MCF 10A (cell line): Measurements from ENCODE around the gene HCFC1. TPM values are rescaled to one million over a fixed set of nuclear protein-coding genes. Genes with fewer than 3 reads are reported as not detected.

Source experiments
- BruUV-seq: library from RNA; stranded (reverse); fragments of 400-500 nt; replicated peaks from 2 replicates; lab custom pipeline; 2021; lab: Mats Ljungman, UMichigan
- CTCF ChIA-PET: fragments of 300-600 bp; sonication (Branson Sonifier 250); formaldehyde crosslinking; extraction: SDS; loops from one replicate; lab custom pipeline; 2021; ENCODE audit warnings: antibody characterized with exemption, inconsistent platforms; lab: Yijun Ruan, JAX
- POLR2A ChIA-PET: fragments of 300-600, 350-650 bp; sonication (Branson Sonifier 250); formaldehyde crosslinking; extraction: SDS; loops from one replicate; lab custom pipeline; 2020; ENCODE audit warnings: antibody characterized with exemption, inconsistent platforms; lab: Yijun Ruan, JAX
- DNase-seq: peaks from one replicate; pipeline ENCODE4 v3.0.0-alpha.2; 2018; ENCODE audit not compliant: unreplicated experiment
- H3K27ac Mint-ChIP-seq: one replicate; pipeline ENCODE4 v1.8.0; 2022; ENCODE audit warnings: mild to moderate bottlenecking, low read depth, mixed read lengths; ENCODE audit not compliant: unreplicated experiment
- H3K27me3 Mint-ChIP-seq: one replicate; pipeline ENCODE4 v1.8.0; 2022; ENCODE audit warnings: mixed read lengths; ENCODE audit not compliant: insufficient read depth, unreplicated experiment
- H3K36me3 Mint-ChIP-seq: one replicate; pipeline ENCODE4 v1.8.0; 2022; ENCODE audit warnings: mild to moderate bottlenecking, moderate library complexity, mixed read lengths; ENCODE audit not compliant: insufficient read depth, unreplicated experiment
- H3K4me1 Mint-ChIP-seq: one replicate; pipeline ENCODE4 v1.8.0; 2022; ENCODE audit warnings: mixed read lengths; ENCODE audit not compliant: insufficient read depth, unreplicated experiment
- H3K4me3 Mint-ChIP-seq: one replicate; pipeline ENCODE4 v1.8.0; 2022; ENCODE audit warnings: mild to moderate bottlenecking, moderate library complexity, mixed read lengths; ENCODE audit not compliant: unreplicated experiment
- H3K9me3 Mint-ChIP-seq: one replicate; pipeline ENCODE4 v1.8.0; 2022; ENCODE audit warnings: mixed read lengths; ENCODE audit not compliant: unreplicated experiment
- CTCF ChIP-seq: fragments of 200-600 bp; IDR thresholded peaks from one replicate; pipeline ENCODE4 v1.8.0; 2022; ENCODE audit warnings: antibody characterized with exemption, mild to moderate bottlenecking; ENCODE audit not compliant: unreplicated experiment
- intact Hi-C: fragments of 100-400 bp; cut with micrococcal nuclease; formaldehyde crosslinking; loops from 2 replicates; pipeline ENCODE4 v1.14.1; 2022
- total RNA-seq: library from RNA; stranded (reverse); gene quantifications from 2 replicates; pipeline ENCODE4 v1.2.3, GENCODE V29; 2022

The HCFC1 gene
- total RNA-seq, 1 experiment from 2014 or later: 44.5 TPM

- Mint-ChIP-seq H3K36me3 (peaks cover 10% of the 10 kb centered on the region), H3K27ac (no peak overlapping the region), H3K4me3 (peak overlapping the region; percentile 76), H3K4me1 (no peaks in the 10 kb centered on the region), H3K9me3 (no peaks in the 10 kb centered on the region), H3K27me3 (peaks cover 24% of the 10 kb centered on the region)
- DNase-seq: no peak
- ChIA-PET POLR2A (interaction anchor here (1.2 kb wide), 1 partner anchor 476 kb away, joined by 3 read pairs; no protein-coding TSS in a partner anchor), CTCF (interaction anchor here (0.6 to 3.9 kb wide), 4 partner anchors 11 to 975 kb away, joined by 3 to 17 read pairs (median 6); no protein-coding TSS in a partner anchor)
- intact Hi-C loops: no loop called here
- TF ChIP-seq CTCF: no peak
- TSS peak; percentile 42 for BruUV-seq
These were observed 37.4 kb downstream of the HCFC1 start for GRCh38 chrX:153934148-153934761.

- POLR2A ChIA-PET: no interaction called here
- no TSS peak for BruUV-seq
- peaks cover 19% of the 10 kb centered on the region for H3K27me3 Mint-ChIP-seq
- peaks cover 10% of the 10 kb centered on the region for H3K36me3 Mint-ChIP-seq
- DNase-seq: no peak
- H3K4me1 Mint-ChIP-seq: no peaks in the 10 kb centered on the region
- no peaks in the 10 kb centered on the region for H3K9me3 Mint-ChIP-seq
- TF ChIP-seq CTCF: no peak
- peak overlapping the region; percentile 76 for H3K4me3 Mint-ChIP-seq
- H3K27ac Mint-ChIP-seq: no peak overlapping the region
- CTCF ChIA-PET: interaction anchor here (0.6 to 3.9 kb wide), 3 partner anchors 11 to 975 kb away, joined by 3 to 17 read pairs (median 10); no protein-coding TSS in a partner anchor
- intact Hi-C loops: no loop called here
These were observed 37.9 kb downstream of the HCFC1 start for GRCh38 chrX:153933748-153934147.

GRCh38 chrX:153932220-153932915 lies 39.2 kb downstream of the HCFC1 start:
- ChIA-PET POLR2A (no interaction called here), CTCF (interaction anchor here (0.6 to 3.9 kb wide), 5 partner anchors 9 to 708 kb away, joined by 3 to 17 read pairs (median 5); no protein-coding TSS in a partner anchor)
- Mint-ChIP-seq H3K36me3 (peaks cover 10% of the 10 kb centered on the region), H3K27ac (no peak overlapping the region), H3K4me3 (no peak overlapping the region), H3K9me3 (no peaks in the 10 kb centered on the region), H3K4me1 (no peaks in the 10 kb centered on the region), H3K27me3 (peaks cover 11% of the 10 kb centered on the region)
- intact Hi-C loops: no loop called here
- TF ChIP-seq CTCF: no peak
- no TSS peak for BruUV-seq
- DNase-seq: no peak

GRCh38 chrX:153931748-153932147 lies 39.9 kb downstream of the HCFC1 start:
- Mint-ChIP-seq H3K9me3 (no peaks in the 10 kb centered on the region), H3K27me3 (peaks cover 7% of the 10 kb centered on the region), H3K4me3 (no peak overlapping the region), H3K36me3 (peaks cover 10% of the 10 kb centered on the region), H3K27ac (no peak overlapping the region), H3K4me1 (no peaks in the 10 kb centered on the region)
- intact Hi-C loops: no loop called here
- BruUV-seq: no TSS peak
- ChIA-PET CTCF (interaction anchor here (2.2 to 3.9 kb wide), 2 partner anchors 9 to 15 kb away, joined by 10 to 17 read pairs; no protein-coding TSS in a partner anchor), POLR2A (no interaction called here)
- DNase-seq: no peak
- no peak for TF ChIP-seq CTCF
